HepG2 (cell line): ENCODE measurements around the gene CCN2. TPM values are rescaled to one million over a fixed set of nuclear protein-coding genes. Genes with fewer than 3 reads are reported as not detected.

Experiments used
- CBX5 ChIP-seq: sonication (generic); formaldehyde crosslinking; IDR thresholded peaks from 2 replicates; pipeline ENCODE4 v1.4.0; 2020; ENCODE audit warnings: missing genetic modification reagents, borderline replicate concordance
- EEA1 ChIP-seq: sonication (generic); formaldehyde crosslinking; IDR thresholded peaks from 2 replicates; pipeline ENCODE4 v1.5.1; 2020; ENCODE audit warnings: mild to moderate bottlenecking, missing genetic modification reagents, borderline replicate concordance
- FOXO1 ChIP-seq: sonication (generic); formaldehyde crosslinking; IDR thresholded peaks from 2 replicates; pipeline ENCODE4 v1.4.0; 2020; ENCODE audit warnings: missing genetic modification reagents
- HMG20A ChIP-seq: IDR thresholded peaks from 2 replicates; pipeline ENCODE4 v1.6.1; 2016; ENCODE audit warnings: borderline replicate concordance
- MXD4 ChIP-seq: IDR thresholded peaks from 2 replicates; pipeline ENCODE4 v1.6.1; 2016; ENCODE audit warnings: mild to moderate bottlenecking, missing biosample characterization, missing genetic modification reagents
- PPARG ChIP-seq: conservative IDR thresholded peaks from 2 replicates; pipeline ENCODE4 v1.6.1; 2016; ENCODE audit warnings: missing biosample characterization, missing genetic modification reagents
- RFXANK ChIP-seq: IDR thresholded peaks from 2 replicates; pipeline ENCODE4 v1.6.1; 2016
- SOX5 ChIP-seq: IDR thresholded peaks from 2 replicates; pipeline ENCODE4 v1.6.1; 2016; ENCODE audit warnings: borderline replicate concordance
- WIZ ChIP-seq: sonication (generic); formaldehyde crosslinking; IDR thresholded peaks from 2 replicates; pipeline ENCODE4 v1.5.1; 2020; ENCODE audit warnings: mild to moderate bottlenecking, missing genetic modification reagents
- ZNF17 ChIP-seq: sonication (generic); formaldehyde crosslinking; IDR thresholded peaks from 2 replicates; pipeline ENCODE4 v1.5.0; 2020; ENCODE audit warnings: mild to moderate bottlenecking, missing genetic modification reagents
- ZNF264 ChIP-seq: sonication (generic); formaldehyde crosslinking; IDR thresholded peaks from 2 replicates; pipeline ENCODE4 v1.4.0; 2020; ENCODE audit warnings: missing genetic modification reagents
- ZNF292 ChIP-seq: sonication (generic); formaldehyde crosslinking; IDR thresholded peaks from 2 replicates; pipeline ENCODE4 v1.8.1; 2022; ENCODE audit warnings: mild to moderate bottlenecking, low read depth, missing genetic modification reagents, borderline replicate concordance
- ZNF33B ChIP-seq: sonication (generic); formaldehyde crosslinking; IDR thresholded peaks from 2 replicates; pipeline ENCODE4 v1.5.1; 2020; ENCODE audit warnings: mild to moderate bottlenecking, missing genetic modification reagents
- ZNF501 ChIP-seq: sonication (generic); formaldehyde crosslinking; IDR thresholded peaks from 2 replicates; pipeline ENCODE4 v1.5.1; 2020; ENCODE audit warnings: mild to moderate bottlenecking, moderate library complexity, missing genetic modification reagents
- ZNF556 ChIP-seq: sonication (generic); formaldehyde crosslinking; IDR thresholded peaks from 2 replicates; pipeline ENCODE4 v1.4.0; 2020; ENCODE audit warnings: mild to moderate bottlenecking, missing genetic modification reagents, borderline replicate concordance
- ZNF614 ChIP-seq: IDR thresholded peaks from 2 replicates; pipeline ENCODE4 v1.6.1; 2018; ENCODE audit warnings: missing biosample characterization, missing genetic modification reagents, inconsistent platforms, borderline replicate concordance
- ZNF709 ChIP-seq: sonication (generic); formaldehyde crosslinking; IDR thresholded peaks from 2 replicates; pipeline ENCODE4 v1.5.0; 2020; ENCODE audit warnings: mild to moderate bottlenecking, missing genetic modification reagents
- ZNF775 ChIP-seq: sonication (generic); formaldehyde crosslinking; IDR thresholded peaks from 2 replicates; pipeline ENCODE4 v1.4.0; 2020; ENCODE audit warnings: missing genetic modification reagents, mild to moderate bottlenecking, moderate library complexity, borderline replicate concordance
- polyA plus RNA-seq, 8 experiments: library from polyadenylated mRNA; depleted of rRNA in 3 of 8; stranded (reverse) in 7 of 8; unstranded in 1 of 8; fragments of >200 nt; fragmentation: Illumina TruSeq in 4 of 8; extraction: Trizol in 4 of 8; gene quantifications; 2 replicates each; pipeline versions ENCODE4 v1.2.1 to v1.2.3, GENCODE V29; 2011 to 2016; ENCODE audit warnings: low read depth in 4 of 8, missing spikeins in 1 of 8, mixed read lengths in 1 of 8; ENCODE audit not compliant: insufficient read depth in 1 of 8
- total RNA-seq, 5 experiments: library from RNA; depleted of rRNA; stranded (reverse); fragments of >200 nt; fragmentation: Illumina TruSeq; extraction: Trizol; gene quantifications; 2 replicates each; pipeline ENCODE4 v1.2.3, GENCODE V29; 2016; ENCODE audit warnings: low read depth in 1 of 5
- TF ChIP-seq, protein P1 (sequence below): sonication (generic); formaldehyde crosslinking; IDR thresholded peaks from 2 replicates; pipeline ENCODE4 v1.8.0; 2023; ENCODE audit warnings: mild to moderate bottlenecking, missing genetic modification reagents
- TF ChIP-seq, protein P2 (sequence below): sonication (generic); formaldehyde crosslinking; IDR thresholded peaks from 2 replicates; pipeline ENCODE4 v1.4.0; 2020; ENCODE audit warnings: mild to moderate bottlenecking, missing genetic modification reagents
- TF ChIP-seq, protein P3 (sequence below): sonication (generic); formaldehyde crosslinking; IDR thresholded peaks from 2 replicates; pipeline ENCODE4 v1.4.0; 2020; ENCODE audit warnings: mild to moderate bottlenecking, missing genetic modification reagents

Gene CCN2
- total and polyA plus RNA-seq, 2 of the 13 experiments (the other 11 are each of a cell fraction or from before 2014, with no cell fraction given), result 34.7 to 316 TPM

DNA sequence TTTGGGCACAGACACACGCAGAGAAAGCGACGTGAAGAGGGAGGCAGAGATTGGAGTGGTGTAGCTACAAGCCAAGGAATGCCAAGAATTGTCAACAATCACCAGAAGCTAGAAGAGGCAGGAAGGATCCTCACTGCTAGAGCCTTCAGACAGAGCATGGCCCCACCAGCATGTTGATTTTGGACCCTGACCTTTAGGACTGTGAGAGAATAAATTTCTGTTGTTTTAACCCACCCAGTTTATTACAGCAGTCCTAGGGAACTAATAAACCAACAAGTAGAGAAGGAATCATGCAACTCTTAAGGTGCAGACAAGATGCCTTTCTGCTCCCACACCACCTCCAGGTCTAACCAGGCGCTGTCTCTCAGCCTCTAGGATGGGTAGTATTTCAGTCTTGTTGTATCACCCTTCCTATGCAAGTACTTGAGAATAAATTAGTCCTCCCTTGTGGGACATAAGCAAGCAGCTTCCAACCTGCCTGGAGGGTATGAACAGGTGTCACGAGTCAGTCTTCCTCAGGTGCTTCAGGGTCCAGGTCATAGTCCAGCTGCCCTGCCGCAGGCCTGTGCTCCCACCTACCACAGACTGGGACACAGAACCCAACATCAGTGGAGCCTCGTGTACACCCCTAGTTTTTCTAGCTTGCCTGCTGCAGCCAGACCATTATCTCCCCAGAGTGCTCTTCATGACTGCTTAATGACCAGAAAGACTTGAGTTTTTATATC is 46.4 kb upstream of the CCN2 start (continued):
- no peak for TF ChIP-seq FOXO1 (CRISPR knock-in tag)
- TF ChIP-seq ZNF556 (CRISPR knock-in tag), result peak; percentile 72; the same call in 1 of the 2 replicates
- peak; percentile 68; the same call in 1 of the 2 replicates for TF ChIP-seq ZNF501 (CRISPR knock-in tag)
- TF ChIP-seq CBX5 (CRISPR knock-in tag), result peak; percentile 27; the same call in 1 of the 2 replicates
- TF ChIP-seq, protein P1, sequence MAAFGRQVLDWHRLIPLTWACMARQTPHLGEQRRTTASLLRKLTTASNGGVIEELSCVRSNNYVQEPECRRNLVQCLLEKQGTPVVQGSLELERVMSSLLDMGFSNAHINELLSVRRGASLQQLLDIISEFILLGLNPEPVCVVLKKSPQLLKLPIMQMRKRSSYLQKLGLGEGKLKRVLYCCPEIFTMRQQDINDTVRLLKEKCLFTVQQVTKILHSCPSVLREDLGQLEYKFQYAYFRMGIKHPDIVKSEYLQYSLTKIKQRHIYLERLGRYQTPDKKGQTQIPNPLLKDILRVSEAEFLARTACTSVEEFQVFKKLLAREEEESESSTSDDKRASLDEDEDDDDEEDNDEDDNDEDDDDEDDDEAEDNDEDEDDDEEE (CRISPR knock-in tag), result 0 out of 2 replicates have a peak, but pooled peaks have one; percentile 58
- TF ChIP-seq ZNF709 (CRISPR knock-in tag), result 0 out of 2 replicates have a peak, but pooled peaks have one; percentile 66
- no peak for TF ChIP-seq ZNF17 (CRISPR knock-in tag)
- peak; percentile 62 for TF ChIP-seq ZNF614 (CRISPR knock-in tag)
- TF ChIP-seq MXD4 (CRISPR knock-in tag), result peak; percentile 50; the same call in 1 of the 2 replicates
- 0 out of 2 replicates have a peak, but pooled peaks have one; percentile 12 for TF ChIP-seq PPARG (CRISPR knock-in tag)
- 0 out of 2 replicates have a peak, but pooled peaks have one; percentile 34 for TF ChIP-seq ZNF775 (CRISPR knock-in tag)
- TF ChIP-seq, protein P2, sequence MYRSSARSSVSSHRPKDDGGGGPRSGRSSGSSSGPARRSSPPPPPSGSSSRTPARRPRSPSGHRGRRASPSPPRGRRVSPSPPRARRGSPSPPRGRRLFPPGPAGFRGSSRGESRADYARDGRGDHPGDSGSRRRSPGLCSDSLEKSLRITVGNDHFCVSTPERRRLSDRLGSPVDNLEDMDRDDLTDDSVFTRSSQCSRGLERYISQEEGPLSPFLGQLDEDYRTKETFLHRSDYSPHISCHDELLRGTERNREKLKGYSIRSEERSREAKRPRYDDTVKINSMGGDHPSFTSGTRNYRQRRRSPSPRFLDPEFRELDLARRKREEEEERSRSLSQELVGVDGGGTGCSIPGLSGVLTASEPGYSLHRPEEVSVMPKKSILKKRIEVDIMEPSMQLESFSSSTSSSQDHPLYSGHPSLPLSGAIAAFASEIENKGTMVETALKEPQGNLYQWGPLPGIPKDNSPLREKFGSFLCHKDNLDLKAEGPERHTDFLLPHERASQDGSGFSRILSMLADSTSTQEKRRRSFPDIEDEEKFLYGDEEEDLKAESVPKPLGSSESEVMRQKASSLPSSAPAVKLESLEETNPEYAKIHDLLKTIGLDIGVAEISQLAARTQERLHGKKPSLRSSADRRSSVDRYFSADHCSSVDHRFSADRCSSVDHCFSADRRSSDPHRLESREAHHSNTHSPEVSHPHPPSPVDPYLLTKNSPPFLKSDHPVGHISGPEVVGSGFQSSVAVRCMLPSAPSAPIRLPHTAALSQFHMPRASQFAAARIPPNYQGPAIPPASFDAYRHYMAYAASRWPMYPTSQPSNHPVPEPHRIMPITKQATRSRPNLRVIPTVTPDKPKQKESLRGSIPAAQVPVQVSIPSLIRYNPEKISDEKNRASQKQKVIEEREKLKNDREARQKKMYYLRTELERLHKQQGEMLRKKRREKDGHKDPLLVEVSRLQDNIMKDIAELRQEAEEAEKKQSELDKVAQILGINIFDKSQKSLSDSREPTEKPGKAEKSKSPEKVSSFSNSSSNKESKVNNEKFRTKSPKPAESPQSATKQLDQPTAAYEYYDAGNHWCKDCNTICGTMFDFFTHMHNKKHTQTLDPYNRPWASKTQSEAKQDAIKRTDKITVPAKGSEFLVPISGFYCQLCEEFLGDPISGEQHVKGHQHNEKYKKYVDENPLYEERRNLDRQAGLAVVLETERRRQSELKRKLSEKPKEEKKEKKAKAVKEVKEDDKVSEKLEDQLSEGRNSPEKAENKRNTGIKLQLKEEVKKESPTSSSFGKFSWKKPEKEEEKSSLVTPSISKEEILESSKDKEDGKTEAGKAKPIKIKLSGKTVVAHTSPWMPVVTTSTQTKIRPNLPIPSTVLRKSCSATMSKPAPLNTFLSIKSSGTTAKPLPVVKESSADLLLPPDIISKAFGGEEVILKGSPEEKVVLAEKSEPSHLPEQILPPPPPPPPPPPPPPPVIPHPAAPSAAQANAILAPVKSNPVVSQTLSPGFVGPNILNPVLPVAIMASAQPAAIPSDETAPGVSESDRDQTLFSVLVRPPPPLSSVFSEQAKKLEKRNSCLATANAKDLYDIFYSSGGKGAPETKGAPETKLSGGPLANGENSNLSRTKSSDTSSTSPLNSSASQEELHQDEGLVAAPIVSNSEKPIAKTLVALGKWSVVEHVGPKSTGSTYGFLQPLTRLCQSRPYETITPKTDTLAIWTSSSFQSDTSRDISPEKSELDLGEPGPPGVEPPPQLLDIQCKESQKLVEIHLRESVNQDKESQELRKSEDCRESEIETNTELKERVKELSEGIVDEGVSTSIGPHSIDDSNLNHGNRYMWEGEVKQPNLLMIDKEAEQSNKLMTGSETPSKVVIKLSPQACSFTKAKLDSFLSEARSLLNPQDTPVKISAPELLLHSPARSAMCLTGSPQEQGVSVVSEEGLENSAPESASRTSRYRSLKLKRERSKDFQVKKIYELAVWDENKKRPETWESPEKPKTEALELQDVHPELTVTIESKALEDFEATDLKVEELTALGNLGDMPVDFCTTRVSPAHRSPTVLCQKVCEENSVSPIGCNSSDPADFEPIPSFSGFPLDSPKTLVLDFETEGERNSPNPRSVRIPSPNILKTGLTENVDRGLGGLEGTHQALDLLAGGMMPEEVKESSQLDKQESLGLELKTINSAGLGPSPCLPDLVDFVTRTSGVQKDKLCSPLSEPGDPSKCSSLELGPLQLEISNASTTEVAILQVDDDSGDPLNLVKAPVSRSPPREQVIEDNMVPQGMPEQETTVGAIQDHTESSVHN (CRISPR knock-in tag), result 0 out of 2 replicates have a peak, but pooled peaks have one; percentile 53
- TF ChIP-seq EEA1 (CRISPR knock-in tag), result 0 out of 2 replicates have a peak, but pooled peaks have one; percentile 51
- 0 out of 2 replicates have a peak, but pooled peaks have one; percentile 35 for TF ChIP-seq WIZ (CRISPR knock-in tag)
- TF ChIP-seq, protein P3, sequence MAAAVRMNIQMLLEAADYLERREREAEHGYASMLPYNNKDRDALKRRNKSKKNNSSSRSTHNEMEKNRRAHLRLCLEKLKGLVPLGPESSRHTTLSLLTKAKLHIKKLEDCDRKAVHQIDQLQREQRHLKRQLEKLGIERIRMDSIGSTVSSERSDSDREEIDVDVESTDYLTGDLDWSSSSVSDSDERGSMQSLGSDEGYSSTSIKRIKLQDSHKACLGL (CRISPR knock-in tag), result no peak
- TF ChIP-seq ZNF292 (CRISPR knock-in tag), result 0 out of 2 replicates have a peak, but pooled peaks have one; percentile 20
- peak; percentile 9; the same call in 1 of the 2 replicates for TF ChIP-seq ZNF264
- no peak for TF ChIP-seq ZNF33B
- 0 out of 2 replicates have a peak, but pooled peaks have one; percentile 11 for TF ChIP-seq HMG20A
- no peak for TF ChIP-seq RFXANK (CRISPR knock-in tag)
- TF ChIP-seq SOX5 (CRISPR knock-in tag), result no peak
